PC-9 (cell line): ENCODE results near the gene LXN. TPM values are rescaled to one million over a fixed set of nuclear protein-coding genes. Genes with fewer than 3 reads are reported as not detected.

ENCODE experiments used
- BruUV-seq: library from RNA; stranded (reverse); fragments of 400-500 nt; replicated peaks from 2 replicates; lab custom pipeline; 2021; lab: Mats Ljungman, UMichigan
- CTCF ChIA-PET: fragments of 300-600 bp; sonication (Branson Sonifier 250); formaldehyde crosslinking; loops from one replicate; lab custom pipeline; 2022; ENCODE audit warnings: antibody characterized with exemption; lab: Charles Lee
- POLR2A ChIA-PET: fragments of 300-600 bp; sonication (Branson Sonifier 250); formaldehyde crosslinking; loops from one replicate; lab custom pipeline; 2022; ENCODE audit warnings: antibody characterized with exemption; ENCODE audit not compliant: unreplicated experiment; lab: Charles Lee
- DNase-seq, 2 experiments: peaks; one replicate each; pipeline versions ENCODE4 v3.0.0 to v3.0.0-alpha.2; 2015 to 2022; ENCODE audit warnings: mixed read lengths in 1 of 2
- H2AFZ ChIP-seq: fragments of 200-600 bp; sonication (generic); 2 replicates; pipeline ENCODE4 v1.8.1; 2017; ENCODE audit warnings: antibody characterized with exemption
- H3F3A ChIP-seq: fragments of 200-600 bp; sonication (generic); 2 replicates; pipeline ENCODE4 v1.8.1; 2017; ENCODE audit warnings: antibody characterized with exemption, mild to moderate bottlenecking, low read depth; ENCODE audit not compliant: insufficient read depth
- H3K27ac ChIP-seq: fragments of 200-600 bp; sonication (generic); 2 replicates; pipeline ENCODE4 v1.6.1; 2016; ENCODE audit warnings: mixed run types
- H3K27me3 ChIP-seq: fragments of 200-600 bp; sonication (generic); 2 replicates; pipeline ENCODE4 v1.6.1; 2016; ENCODE audit warnings: low read depth, mixed run types; ENCODE audit not compliant: insufficient read depth
- H3K36me3 ChIP-seq: fragments of 200-600 bp; sonication (generic); 2 replicates; pipeline ENCODE4 v1.6.1; 2016; ENCODE audit warnings: low read depth, mixed run types
- H3K4me1 ChIP-seq: fragments of 200-600 bp; sonication (generic); replicated peaks from 2 replicates; pipeline ENCODE4 v1.6.1; 2016; ENCODE audit warnings: mixed run types; ENCODE audit not compliant: insufficient read depth
- H3K4me2 ChIP-seq: fragments of 200-600 bp; sonication (generic); 2 replicates; pipeline ENCODE4 v1.6.1; 2017; ENCODE audit warnings: mixed run types
- H3K4me3 ChIP-seq: fragments of 200-600 bp; sonication (generic); 2 replicates; pipeline ENCODE4 v1.6.1; 2016; ENCODE audit warnings: mixed run types
- H3K79me2 ChIP-seq: fragments of 200-600 bp; sonication (generic); 2 replicates; pipeline ENCODE4 v1.6.1; 2017; ENCODE audit warnings: low read depth, mixed run types
- H3K9me2 ChIP-seq: fragments of 200-600 bp; sonication (generic); 2 replicates; pipeline ENCODE4 v1.8.1; 2017; ENCODE audit warnings: mild to moderate bottlenecking; ENCODE audit not compliant: insufficient read depth
- H3K9me3 ChIP-seq: fragments of 200-600 bp; sonication (generic); 2 replicates; pipeline ENCODE4 v1.8.1; 2016; ENCODE audit warnings: low read depth; ENCODE audit not compliant: insufficient read depth
- H4K20me1 ChIP-seq: fragments of 200-600 bp; sonication (generic); 2 replicates; pipeline ENCODE4 v1.8.1; 2017; ENCODE audit not compliant: insufficient read depth
- CTCF ChIP-seq: fragments of 200-600 bp; sonication (generic); conservative IDR thresholded peaks from 2 replicates; pipeline ENCODE4 v1.6.1; 2017; ENCODE audit warnings: mixed run types, antibody characterized with exemption, mild to moderate bottlenecking, moderate library complexity
- EZH2 ChIP-seq: fragments of 200-600 bp; sonication (generic); IDR thresholded peaks from 2 replicates; pipeline ENCODE4 v1.8.0; 2017; ENCODE audit warnings: antibody characterized with exemption, low read depth
- intact Hi-C: fragments of 100-400 bp; cut with micrococcal nuclease; formaldehyde crosslinking; loops from one replicate; pipeline ENCODE4 v1.10.0; 2022; ENCODE audit not compliant: unreplicated experiment
- total RNA-seq: library from RNA; stranded (reverse); gene quantifications from 2 replicates; pipeline ENCODE4 v1.2.3, GENCODE V29; 2021

LXN gene
- total RNA-seq, 1 experiment from 2014 or later: not detected

DNA sequence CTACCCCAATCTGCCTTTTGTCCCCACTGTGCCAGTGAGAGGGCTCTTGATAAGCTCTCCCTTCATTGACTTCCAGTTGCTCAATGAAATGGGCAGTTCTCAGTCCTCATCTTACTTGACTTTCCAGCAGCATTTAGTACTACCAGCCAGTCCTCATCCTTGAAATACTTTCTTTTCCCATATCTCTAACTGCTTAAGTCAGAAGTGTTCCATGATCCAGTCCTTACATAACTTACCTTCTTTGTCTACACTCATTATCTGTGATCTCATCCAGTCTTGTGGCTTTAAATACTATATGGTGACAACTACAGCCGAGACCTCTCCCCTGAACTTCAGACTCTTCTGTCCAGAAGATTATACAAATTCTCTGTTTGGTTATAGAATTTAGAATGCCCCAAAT is 31.1 kb upstream of the LXN start:
- CTCF ChIA-PET: no interaction called here
- peaks cover 27% of the 10 kb centered on the region for H3F3A ChIP-seq
- H3K36me3 ChIP-seq: peaks cover 57% of the 10 kb centered on the region
- TF ChIP-seq CTCF (no peak), EZH2 (no peak)
- POLR2A ChIA-PET: no interaction called here
- BruUV-seq: no TSS peak
- no peaks in the 10 kb centered on the region for H4K20me1 ChIP-seq
- H3K27ac ChIP-seq: no peak overlapping the region
- no peaks in the 10 kb centered on the region for H3K4me1 ChIP-seq
- no peak overlapping the region for H3K4me2 ChIP-seq
- no peak overlapping the region for H2AFZ ChIP-seq
- H3K9me3 ChIP-seq: no peaks in the 10 kb centered on the region
- DNase-seq: peak in 1 of 2 experiments; percentile 2
- H3K9me2 ChIP-seq: no peaks in the 10 kb centered on the region
- H3K4me3 ChIP-seq: no peak overlapping the region
- no peaks in the 10 kb centered on the region for H3K79me2 ChIP-seq
- intact Hi-C loops: no loop called here
- no peaks in the 10 kb centered on the region for H3K27me3 ChIP-seq

- H3F3A ChIP-seq: peaks cover 27% of the 10 kb centered on the region
- no peak overlapping the region for H2AFZ ChIP-seq
- DNase-seq: no peak
- no peak overlapping the region for H3K4me2 ChIP-seq
- TF ChIP-seq CTCF (no peak), EZH2 (no peak)
- H3K4me3 ChIP-seq: no peak overlapping the region
- no peaks in the 10 kb centered on the region for H3K9me3 ChIP-seq
- H3K4me1 ChIP-seq: no peaks in the 10 kb centered on the region
- intact Hi-C loops: no loop called here
- ChIA-PET CTCF (no interaction called here), POLR2A (no interaction called here)
- peaks cover 51% of the 10 kb centered on the region for H3K36me3 ChIP-seq
- no peaks in the 10 kb centered on the region for H4K20me1 ChIP-seq
- H3K27me3 ChIP-seq: no peaks in the 10 kb centered on the region
- no peaks in the 10 kb centered on the region for H3K79me2 ChIP-seq
- no peak overlapping the region for H3K27ac ChIP-seq
- H3K9me2 ChIP-seq: no peaks in the 10 kb centered on the region
- BruUV-seq: no TSS peak
Measured at GRCh38 chr3:158702815-158703481, 30.5 kb upstream of the LXN start.

- no peak overlapping the region for H3K27ac ChIP-seq
- H4K20me1 ChIP-seq: no peaks in the 10 kb centered on the region
- intact Hi-C loops: no loop called here
- H3K4me1 ChIP-seq: no peaks in the 10 kb centered on the region
- no peaks in the 10 kb centered on the region for H3K9me3 ChIP-seq
- no peaks in the 10 kb centered on the region for H3K9me2 ChIP-seq
- H2AFZ ChIP-seq: no peak overlapping the region
- H3F3A ChIP-seq: peaks cover 33% of the 10 kb centered on the region
- no peaks in the 10 kb centered on the region for H3K27me3 ChIP-seq
- CTCF ChIA-PET: interaction anchor here (0.6 kb wide), 1 partner anchor 22 kb away, joined by 4 read pairs; no protein-coding TSS in a partner anchor
- H3K4me2 ChIP-seq: no peak overlapping the region
- H3K36me3 ChIP-seq: peaks cover 46% of the 10 kb centered on the region
- no peaks in the 10 kb centered on the region for H3K79me2 ChIP-seq
- POLR2A ChIA-PET: no interaction called here
- no peak for TF ChIP-seq CTCF
- no peak for TF ChIP-seq EZH2
- DNase-seq: no peak
- no TSS peak for BruUV-seq
- H3K4me3 ChIP-seq: no peak overlapping the region
Measured at GRCh38 chr3:158701420-158702065, 29.1 kb upstream of the LXN start.
